ENCODE results near the gene COPZ2. TPM values are rescaled to one million over a fixed set of nuclear protein-coding genes. Genes with fewer than 3 reads are reported as not detected.
"Not testable (repeated sequence)": the region's sequence is repeated elsewhere in the genome, so short reads cannot be mapped to it uniquely, and the experiment has no call there.

COPZ2 gene
- polyA plus RNA-seq, 1 donor, result 15.3 TPM

GRCh38 chr17:48056879-48057278 is 19.3 kb upstream of the COPZ2 start:
- no peak for DNase-seq

DNA sequence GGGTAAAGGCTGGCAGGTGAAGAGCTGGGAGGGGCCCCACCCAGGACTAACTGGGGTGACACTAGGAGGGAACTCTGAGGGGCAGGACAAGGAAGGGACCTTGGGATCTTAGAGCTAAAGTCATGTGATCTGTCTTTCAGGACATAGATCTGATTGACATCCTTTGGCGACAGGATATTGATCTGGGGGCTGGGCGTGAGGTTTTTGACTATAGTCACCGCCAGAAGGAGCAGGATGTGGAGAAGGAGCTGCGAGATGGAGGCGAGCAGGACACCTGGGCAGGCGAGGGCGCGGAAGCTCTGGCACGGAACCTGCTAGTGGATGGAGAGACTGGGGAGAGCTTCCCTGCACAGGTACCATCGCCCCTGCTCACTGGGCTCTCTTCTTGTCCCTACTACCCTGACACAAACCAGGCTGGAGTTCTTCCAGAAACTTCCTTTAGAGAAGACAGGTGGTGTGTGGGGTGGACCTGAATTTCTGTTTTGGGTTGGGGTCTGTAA is 18.7 kb upstream of the COPZ2 start:
- DNase-seq, result no peak

GRCh38 chr17:48055531-48056245 is 18.1 kb upstream of the COPZ2 start:
- DNase-seq, result no peak

DNA sequence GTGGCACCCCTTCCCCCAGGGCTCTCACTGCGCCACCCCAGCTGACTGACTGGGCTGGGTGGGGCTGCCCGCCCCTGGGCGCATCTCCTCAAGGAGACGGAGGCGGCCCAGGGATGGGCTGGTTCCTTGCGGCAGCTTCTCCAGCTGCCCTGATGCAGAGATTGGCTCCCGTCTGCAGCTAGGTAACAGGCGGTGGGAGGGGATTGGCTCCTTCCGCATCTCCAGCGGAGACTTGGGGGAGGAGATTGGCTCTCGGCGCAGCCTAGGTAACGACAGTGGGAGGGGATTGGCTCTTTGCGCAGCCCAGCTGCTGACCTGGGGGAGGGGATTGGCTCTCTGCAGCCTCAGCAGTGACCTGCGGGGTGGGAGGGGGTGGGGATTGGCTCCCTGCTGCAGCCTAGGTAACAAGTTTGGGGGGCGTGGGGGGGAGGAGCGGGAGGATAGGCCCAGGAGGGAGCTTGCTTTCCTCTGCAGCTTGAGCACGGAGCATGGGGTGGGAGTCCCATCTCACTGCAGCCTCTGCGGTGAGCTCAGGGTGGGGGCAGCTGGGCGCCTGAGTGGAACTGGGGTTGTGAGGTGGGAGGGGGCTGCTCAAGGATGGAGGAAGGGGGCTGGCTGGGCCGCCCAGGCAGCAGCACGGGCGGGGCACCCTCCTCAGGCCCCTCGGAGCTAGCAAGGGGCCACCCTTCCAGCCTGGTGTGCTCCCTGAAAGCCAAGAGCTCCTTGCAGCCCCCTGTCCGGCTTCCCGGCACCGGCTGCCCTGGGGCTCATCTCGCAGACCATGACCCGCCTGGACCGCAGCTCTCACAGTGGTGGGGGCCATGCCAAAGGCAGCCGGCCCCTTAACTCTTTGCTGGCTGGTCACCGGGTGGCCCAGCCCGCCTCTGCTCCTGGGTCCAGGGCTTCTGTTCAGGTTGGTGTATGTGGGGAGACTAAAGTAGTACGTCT is 16.9 kb upstream of the COPZ2 start:
- DNase-seq, result peak; percentile 88

GRCh38 chr17:48053758-48054237 is 16.2 kb upstream of the COPZ2 start:
- no peak for DNase-seq

- DNase-seq, result peak; percentile 77
These were observed 15.6 kb upstream of the COPZ2 start for GRCh38 chr17:48052956-48053757.

DNA sequence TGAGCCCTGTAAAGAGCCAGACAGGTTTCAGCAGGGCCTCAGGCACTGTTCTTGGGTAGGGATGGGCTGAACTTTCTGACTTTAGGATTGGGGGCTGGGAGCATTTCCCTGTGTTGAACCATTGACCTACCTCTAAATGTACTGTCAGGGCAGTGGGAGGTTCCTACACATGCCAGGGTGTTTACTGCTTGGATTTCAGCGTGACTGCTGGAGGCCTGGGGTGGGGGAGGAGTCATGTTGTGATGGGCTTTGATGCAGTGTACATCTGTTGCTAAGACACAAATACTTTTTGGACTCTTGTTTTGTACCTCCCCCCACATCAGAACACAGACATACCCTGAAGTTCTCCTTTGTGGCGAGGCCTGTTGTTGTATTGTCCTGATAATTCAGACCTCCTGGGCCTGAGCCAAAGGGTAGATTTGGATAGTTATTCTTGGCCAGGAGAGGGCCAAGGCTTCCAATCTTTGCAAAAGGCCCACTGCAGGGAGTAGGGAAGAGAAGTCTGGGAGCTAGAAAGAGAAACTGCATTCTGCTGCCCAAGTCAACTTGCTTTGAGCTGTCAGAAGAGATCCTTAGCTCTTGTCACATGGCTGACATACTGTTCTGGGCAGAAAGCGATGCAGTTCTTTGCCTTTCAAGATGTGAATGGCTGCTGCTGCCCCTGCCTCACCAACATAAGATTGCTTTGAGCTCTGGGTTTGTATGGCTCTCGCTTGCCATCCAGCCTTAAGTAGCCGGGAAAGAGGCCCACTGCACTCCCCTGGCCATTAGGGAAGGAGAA is 14.3 kb upstream of the COPZ2 start:
- peak; percentile 72 for DNase-seq

- DNase-seq, result no peak
These were observed 13.7 kb upstream of the COPZ2 start for GRCh38 chr17:48051283-48051682.

DNA sequence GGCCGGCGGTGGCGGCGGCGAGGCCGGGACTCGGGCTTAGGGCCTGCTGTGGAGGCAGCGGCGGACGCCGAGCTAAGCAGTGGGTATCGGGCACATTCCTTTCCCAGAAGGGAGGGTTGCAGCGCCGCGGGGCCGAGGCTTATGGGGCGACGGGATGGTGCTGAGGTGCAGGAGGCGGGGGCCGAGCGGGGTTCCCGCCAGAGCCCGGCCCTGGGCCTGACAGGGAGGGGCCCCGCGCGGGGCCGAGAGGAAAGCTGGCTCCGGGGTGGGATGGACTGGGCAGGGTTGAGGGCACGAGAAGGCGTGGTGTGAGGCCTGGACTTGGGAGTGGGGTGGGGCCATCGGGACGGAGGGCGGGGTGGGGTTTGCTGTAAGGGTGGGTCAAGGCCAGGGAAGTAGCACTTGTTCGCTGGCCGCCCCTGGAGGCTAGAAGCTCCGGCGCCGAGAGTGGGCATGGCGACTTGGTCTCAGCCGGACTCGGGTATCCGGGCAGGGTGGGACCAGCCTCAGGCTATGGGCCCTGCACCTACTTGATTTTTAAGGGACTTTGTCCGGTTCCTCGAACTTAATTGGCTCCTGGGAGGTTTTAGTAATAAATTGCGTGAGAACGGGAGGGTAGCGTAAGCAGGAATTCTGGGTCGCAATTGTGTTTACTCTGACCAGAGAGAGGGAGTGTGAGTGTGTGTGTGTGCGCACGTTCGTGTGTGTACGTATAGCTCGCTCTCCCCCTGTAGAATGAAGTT is 11.0 kb upstream of the COPZ2 start:
- DNase-seq, result peak; percentile 70

DNA sequence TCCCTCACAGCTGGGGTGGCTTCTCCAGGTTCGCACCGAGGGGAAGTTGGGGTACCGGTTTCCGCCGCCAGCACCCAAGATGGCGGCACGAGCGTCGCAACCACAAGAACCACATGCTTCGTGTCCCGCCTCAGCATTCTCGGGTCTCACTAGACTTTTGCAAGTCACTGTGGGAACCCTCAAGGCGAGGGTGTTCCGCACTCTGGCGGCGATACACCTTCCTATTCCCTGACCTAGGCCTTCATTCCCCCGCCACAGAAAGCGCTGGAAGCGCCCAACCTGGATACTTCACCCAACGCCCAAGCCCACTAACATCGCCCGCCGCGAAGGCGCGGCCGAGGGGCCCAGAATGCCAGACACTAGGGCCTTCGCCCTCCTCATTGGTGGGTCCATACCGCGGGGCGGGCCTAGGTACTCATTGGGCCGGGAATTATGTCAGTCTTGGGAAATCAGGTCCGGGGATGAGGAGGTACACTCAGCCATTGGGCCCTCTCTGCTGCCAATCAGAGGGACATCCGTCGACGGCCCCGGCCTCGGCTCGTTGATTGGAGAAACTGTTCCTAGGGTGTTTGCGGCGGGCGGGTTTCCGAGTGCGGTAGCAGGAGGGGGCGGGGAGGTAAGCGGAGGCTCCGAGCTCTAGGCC is 10.3 kb upstream of the COPZ2 start, which contains the start of gene NFE2L1:
Gene NFE2L1, plus strand, starts transcription at position 619 of the 643 bp plus-strand sequence. CDS start 2,760 bp downstream, outside the sequence.
- DNase-seq, result peak; percentile 100

- DNase-seq, result no peak
These were observed 9.6 kb upstream of the COPZ2 start for GRCh38 chr17:48047113-48047740.

GRCh38 chr17:48046296-48046695 is 8.7 kb upstream of the COPZ2 start:
- DNase-seq, result no peak

DNA sequence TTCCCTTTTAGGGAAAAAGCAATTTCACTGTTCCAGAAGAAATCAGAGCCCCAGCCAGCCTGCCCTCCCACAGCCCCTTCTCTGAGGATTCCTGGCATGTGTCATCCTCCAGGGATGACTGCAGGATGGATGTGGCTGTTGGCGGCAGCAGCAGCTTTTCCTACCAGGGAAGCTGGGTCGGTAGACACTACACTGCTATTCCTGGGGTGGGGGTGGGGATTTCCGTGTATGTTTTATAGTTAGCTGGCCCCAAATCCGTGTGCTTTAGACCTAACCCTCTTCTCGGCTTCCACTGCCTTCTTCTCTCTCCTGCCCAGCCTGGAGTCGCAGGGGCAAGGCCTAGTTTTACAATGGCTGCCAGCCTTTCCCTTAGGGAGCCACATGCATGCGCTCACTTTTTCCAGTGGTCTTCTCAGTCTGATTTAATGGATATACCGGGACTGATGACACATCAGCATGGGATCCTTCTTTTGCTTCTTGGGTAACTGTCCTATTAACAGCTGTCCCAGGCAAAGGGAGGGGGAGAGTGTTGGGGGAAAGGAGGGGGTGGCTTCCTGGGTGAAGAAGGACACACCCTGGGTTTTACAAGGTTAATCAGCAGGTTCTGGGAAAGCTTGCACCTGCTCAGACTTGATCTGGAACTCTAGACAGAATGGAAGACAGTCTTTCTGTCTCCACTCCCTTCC is 7.9 kb upstream of the COPZ2 start:
- no peak for DNase-seq

- no peak for DNase-seq
These were observed 7.3 kb upstream of the COPZ2 start for GRCh38 chr17:48044851-48045250.

GRCh38 chr17:48043176-48043575 is 5.6 kb upstream of the COPZ2 start:
- DNase-seq, result no peak

GRCh38 chr17:48038687-48039086 is 1.1 kb upstream of the COPZ2 start:
- no peak for DNase-seq

GRCh38 chr17:48037838-48038323 is 284 bp upstream of the COPZ2 start:
- DNase-seq, result no peak

- DNase-seq, result no peak
These were observed 933 bp downstream of the COPZ2 start for GRCh38 chr17:48036693-48037035.

GRCh38 chr17:48034734-48035133 is 2.9 kb downstream of the COPZ2 start:
- DNase-seq, result not testable (repeated sequence)

All from left kidney (tissue), 2 donors.